Measurements from ENCODE around the gene POC1B. TPM values are rescaled to one million over a fixed set of nuclear protein-coding genes. Genes with fewer than 3 reads are reported as not detected.

The POC1B gene
- total RNA-seq, 1 experiment from 2014 or later: 32.9 TPM

DNA sequence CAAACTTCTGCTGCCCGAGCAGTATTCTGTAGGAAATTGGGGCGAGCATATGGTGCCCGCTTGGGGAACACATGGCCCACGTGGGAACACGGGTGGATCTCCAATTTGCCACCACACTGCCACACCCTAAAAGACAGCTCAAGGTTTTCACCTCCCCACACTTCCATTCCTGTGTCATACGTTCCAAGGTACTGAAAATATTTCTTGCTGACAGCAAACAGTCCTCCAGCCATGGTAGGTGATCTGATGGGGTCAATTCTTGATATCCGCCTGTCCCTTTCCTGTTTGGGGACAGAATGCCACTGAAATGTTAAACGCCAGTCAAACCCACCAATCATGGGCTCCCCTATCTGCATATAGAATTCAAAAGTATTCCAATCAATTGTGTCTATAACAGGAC is 2.5 kb downstream of the POC1B start:
- no peak overlapping the region for H3K4me3 ChIP-seq
- DNase-seq: no peak

DNA sequence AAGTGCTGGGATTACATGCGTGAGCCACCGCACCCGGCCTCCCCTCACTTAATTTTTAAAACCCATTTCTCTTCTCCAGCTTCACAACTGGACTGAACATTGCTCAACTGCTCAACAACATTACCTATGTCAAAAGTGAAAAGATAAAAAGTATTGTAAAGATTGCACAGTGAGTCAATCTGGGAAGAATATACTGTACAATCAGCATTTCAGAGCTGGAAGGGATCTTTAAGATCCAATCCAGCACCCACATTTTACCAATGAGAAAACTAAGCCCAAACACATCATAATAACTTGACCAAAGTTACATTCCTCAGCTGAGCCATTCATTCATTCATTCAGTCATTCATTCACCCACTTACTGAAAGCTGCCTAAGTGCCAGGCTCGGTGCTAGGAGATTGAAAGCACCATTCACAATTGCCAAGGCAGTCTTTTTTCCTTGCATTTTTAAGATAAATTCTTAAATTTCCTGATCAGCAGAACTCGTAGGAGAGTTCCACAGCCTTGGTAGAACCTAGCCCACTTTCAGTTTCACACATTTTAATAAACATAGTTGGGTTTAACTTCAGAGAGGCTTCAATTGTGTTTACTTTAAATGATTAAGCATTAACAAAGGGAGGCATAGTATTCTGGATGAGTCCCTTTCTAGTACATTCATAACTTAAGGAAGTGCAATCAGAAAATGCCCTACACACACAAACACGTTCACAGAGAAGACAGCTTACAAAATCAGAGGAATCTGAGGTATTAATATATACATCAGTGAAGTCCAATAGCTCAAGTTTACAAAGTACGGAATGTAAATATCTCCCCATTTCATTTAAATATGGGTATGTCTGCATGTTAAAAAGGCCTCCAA is 4.3 kb downstream of the POC1B start:
- Histone ChIP-seq H3K27ac (no peak overlapping the region), H3K9me3 (replicated peaks) (no peaks in the 10 kb centered on the region), H3K4me1 (no peaks in the 10 kb centered on the region; the same call in 1 of the 2 replicates), H3K36me3 (peaks cover 5% of the 10 kb centered on the region; the same call in 1 of the 2 replicates), H3K4me3 (no peak overlapping the region), H3K27me3 (no peaks in the 10 kb centered on the region)
- no peak for DNase-seq

More for the DNA sequence above, 2.5 kb downstream of the POC1B start:
- Histone ChIP-seq H3K4me1 (no peaks in the 10 kb centered on the region; the same call in 1 of the 2 replicates), H3K27ac (no peak overlapping the region), H3K27me3 (no peaks in the 10 kb centered on the region), H3K36me3 (peaks cover 5% of the 10 kb centered on the region; the same call in 1 of the 2 replicates), H3K9me3 (replicated peaks) (no peaks in the 10 kb centered on the region)

DNA sequence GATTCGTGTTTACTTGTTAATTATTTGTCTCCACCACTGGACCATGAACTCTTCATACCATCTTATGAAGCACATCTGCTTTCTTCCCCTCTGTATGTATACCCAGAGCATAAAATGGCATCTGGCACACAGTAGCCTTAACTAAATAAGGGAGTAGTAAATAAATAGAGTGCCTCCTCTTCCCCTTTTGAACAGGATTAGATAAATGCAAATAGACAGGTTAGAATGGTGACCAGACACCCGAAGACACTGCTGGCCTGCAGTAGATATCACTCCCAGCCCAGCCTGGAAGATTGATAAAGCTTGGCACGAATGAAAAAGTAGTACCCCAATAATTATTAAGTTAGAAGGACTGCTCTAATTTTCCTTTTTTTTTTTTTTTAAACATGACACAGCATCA is 8.1 kb downstream of the POC1B start:
- no peak for DNase-seq
- Histone ChIP-seq H3K27ac (no peak overlapping the region), H3K4me1 (no peaks in the 10 kb centered on the region), H3K4me3 (no peak overlapping the region), H3K36me3 (no peaks in the 10 kb centered on the region; the same call in 1 of the 2 replicates), H3K27me3 (no peaks in the 10 kb centered on the region), H3K9me3 (replicated peaks) (no peaks in the 10 kb centered on the region)

- Histone ChIP-seq H3K27me3 (no peaks in the 10 kb centered on the region), H3K27ac (no peak overlapping the region), H3K36me3 (no peaks in the 10 kb centered on the region; the same call in 1 of the 2 replicates), H3K9me3 (replicated peaks) (no peaks in the 10 kb centered on the region), H3K4me1 (no peaks in the 10 kb centered on the region), H3K4me3 (no peak overlapping the region)
- DNase-seq: no peak
Observed at GRCh38 chr12:89516633-89517032, 9.2 kb downstream of the POC1B start.

GRCh38 chr12:89514751-89515150 is 11.1 kb downstream of the POC1B start:
- Histone ChIP-seq H3K27me3 (no peaks in the 10 kb centered on the region), H3K9me3 (replicated peaks) (no peaks in the 10 kb centered on the region), H3K4me3 (no peak overlapping the region), H3K36me3 (no peaks in the 10 kb centered on the region), H3K27ac (no peak overlapping the region), H3K4me1 (no peaks in the 10 kb centered on the region)
- DNase-seq: no peak

GRCh38 chr12:89513544-89513943 is 12.3 kb downstream of the POC1B start:
- Histone ChIP-seq H3K4me1 (no peaks in the 10 kb centered on the region), H3K27me3 (no peaks in the 10 kb centered on the region), H3K9me3 (replicated peaks) (no peaks in the 10 kb centered on the region), H3K4me3 (no peak overlapping the region), H3K36me3 (no peaks in the 10 kb centered on the region), H3K27ac (no peak overlapping the region)
- no peak for DNase-seq

DNA sequence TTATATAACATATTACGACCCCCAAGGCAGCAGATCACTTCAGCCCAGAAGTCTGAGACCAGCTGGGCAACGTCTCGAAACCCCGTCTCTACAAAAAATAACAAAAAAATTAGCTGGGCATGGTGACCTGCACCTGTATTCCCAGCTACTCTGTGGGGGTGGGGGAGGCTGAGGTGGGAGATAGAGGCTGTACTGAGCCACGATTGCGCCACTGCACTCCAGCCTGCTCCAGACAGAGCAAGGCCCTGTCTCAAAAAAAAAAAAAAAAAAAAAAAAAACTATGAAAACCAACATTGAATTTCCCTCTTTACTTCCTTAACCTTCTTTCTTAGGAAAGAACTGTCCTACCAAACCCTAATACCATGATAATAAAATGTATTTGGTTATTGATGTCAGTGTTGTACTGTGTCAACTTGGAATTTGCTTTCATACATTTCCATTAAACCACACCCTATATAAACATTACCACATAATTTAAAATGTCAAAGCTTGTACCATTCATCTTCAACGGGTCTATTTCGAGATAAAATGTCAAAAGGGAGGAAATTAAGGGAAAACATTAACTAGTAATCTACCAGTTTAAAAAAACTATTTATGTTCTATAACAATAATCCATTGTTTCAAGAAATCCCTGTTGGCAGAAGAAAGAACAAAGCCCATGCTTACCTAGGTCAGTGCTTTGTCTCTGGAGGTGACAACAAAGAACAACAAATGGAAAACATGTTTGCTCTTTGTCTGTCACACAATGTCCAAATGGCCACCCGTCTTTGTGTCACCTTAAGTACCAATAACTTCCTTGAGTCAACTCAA is 18.6 kb downstream of the POC1B start:
- Histone ChIP-seq H3K27ac (no peak overlapping the region), H3K4me1 (no peaks in the 10 kb centered on the region), H3K27me3 (no peaks in the 10 kb centered on the region), H3K4me3 (no peak overlapping the region), H3K36me3 (no peaks in the 10 kb centered on the region), H3K9me3 (replicated peaks) (no peaks in the 10 kb centered on the region)
- DNase-seq: no peak

- Histone ChIP-seq H3K27ac (no peak overlapping the region), H3K4me3 (no peak overlapping the region), H3K9me3 (replicated peaks) (no peaks in the 10 kb centered on the region), H3K36me3 (no peaks in the 10 kb centered on the region), H3K27me3 (no peaks in the 10 kb centered on the region), H3K4me1 (no peaks in the 10 kb centered on the region)
- DNase-seq: no peak
Observed at GRCh38 chr12:89506050-89506449, 19.8 kb downstream of the POC1B start.

GRCh38 chr12:89504560-89505346 is 21.1 kb downstream of the POC1B start:
- Histone ChIP-seq H3K4me1 (no peaks in the 10 kb centered on the region), H3K27ac (no peak overlapping the region), H3K36me3 (no peaks in the 10 kb centered on the region), H3K27me3 (no peaks in the 10 kb centered on the region), H3K9me3 (replicated peaks) (no peaks in the 10 kb centered on the region), H3K4me3 (no peak overlapping the region)
- DNase-seq: no peak

- no peaks in the 10 kb centered on the region for H3K36me3 ChIP-seq
- no peaks in the 10 kb centered on the region for H3K4me1 ChIP-seq
- H3K4me3 ChIP-seq: no peak overlapping the region
- H3K9me3 ChIP-seq (replicated peaks): no peaks in the 10 kb centered on the region
- H3K27me3 ChIP-seq: no peaks in the 10 kb centered on the region
- no peak overlapping the region for H3K27ac ChIP-seq
- no peak for DNase-seq
Observed at GRCh38 chr12:89501793-89502192, 24.1 kb downstream of the POC1B start.

DNA sequence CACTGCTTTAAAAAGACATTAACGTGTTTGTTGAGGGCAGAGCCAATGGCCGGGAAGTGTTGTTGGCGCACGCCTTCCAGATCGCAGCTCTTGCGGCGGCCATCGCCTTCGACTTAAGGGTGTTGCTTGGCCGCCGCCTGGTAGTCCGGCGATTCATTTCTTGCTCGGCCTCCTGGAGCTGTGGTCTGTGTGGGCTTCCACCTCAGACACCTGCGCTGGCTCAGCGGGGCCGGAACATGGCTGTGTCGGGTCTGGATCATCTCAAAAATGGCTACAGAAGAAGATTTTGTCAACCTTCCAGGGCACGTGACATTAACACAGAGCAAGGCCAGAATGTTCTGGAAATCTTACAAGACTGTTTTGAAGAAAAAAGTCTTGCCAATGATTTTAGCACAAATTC is 26.0 kb downstream of the POC1B start:
- Histone ChIP-seq H3K36me3 (no peaks in the 10 kb centered on the region), H3K27me3 (no peaks in the 10 kb centered on the region), H3K27ac (no peak overlapping the region), H3K4me1 (no peaks in the 10 kb centered on the region), H3K9me3 (replicated peaks) (no peaks in the 10 kb centered on the region), H3K4me3 (no peak overlapping the region)
- no peak for DNase-seq

GRCh38 chr12:89497467-89497866 is 28.4 kb downstream of the POC1B start:
- DNase-seq: no peak
- Histone ChIP-seq H3K36me3 (no peaks in the 10 kb centered on the region), H3K27ac (no peak overlapping the region)

GRCh38 chr12:89497005-89497404 is 28.8 kb downstream of the POC1B start:
- no peak for DNase-seq
- no peak overlapping the region for H3K4me3 ChIP-seq
- H3K9me3 ChIP-seq (replicated peaks): no peaks in the 10 kb centered on the region
- H3K36me3 ChIP-seq: no peaks in the 10 kb centered on the region
- H3K27me3 ChIP-seq: no peaks in the 10 kb centered on the region
- H3K27ac ChIP-seq: no peak overlapping the region
- no peaks in the 10 kb centered on the region for H3K4me1 ChIP-seq

More at GRCh38 chr12:89497467-89497866, 28.4 kb downstream of the POC1B start:
- Histone ChIP-seq H3K9me3 (replicated peaks) (no peaks in the 10 kb centered on the region), H3K27me3 (no peaks in the 10 kb centered on the region), H3K4me1 (no peaks in the 10 kb centered on the region), H3K4me3 (no peak overlapping the region)

DNA sequence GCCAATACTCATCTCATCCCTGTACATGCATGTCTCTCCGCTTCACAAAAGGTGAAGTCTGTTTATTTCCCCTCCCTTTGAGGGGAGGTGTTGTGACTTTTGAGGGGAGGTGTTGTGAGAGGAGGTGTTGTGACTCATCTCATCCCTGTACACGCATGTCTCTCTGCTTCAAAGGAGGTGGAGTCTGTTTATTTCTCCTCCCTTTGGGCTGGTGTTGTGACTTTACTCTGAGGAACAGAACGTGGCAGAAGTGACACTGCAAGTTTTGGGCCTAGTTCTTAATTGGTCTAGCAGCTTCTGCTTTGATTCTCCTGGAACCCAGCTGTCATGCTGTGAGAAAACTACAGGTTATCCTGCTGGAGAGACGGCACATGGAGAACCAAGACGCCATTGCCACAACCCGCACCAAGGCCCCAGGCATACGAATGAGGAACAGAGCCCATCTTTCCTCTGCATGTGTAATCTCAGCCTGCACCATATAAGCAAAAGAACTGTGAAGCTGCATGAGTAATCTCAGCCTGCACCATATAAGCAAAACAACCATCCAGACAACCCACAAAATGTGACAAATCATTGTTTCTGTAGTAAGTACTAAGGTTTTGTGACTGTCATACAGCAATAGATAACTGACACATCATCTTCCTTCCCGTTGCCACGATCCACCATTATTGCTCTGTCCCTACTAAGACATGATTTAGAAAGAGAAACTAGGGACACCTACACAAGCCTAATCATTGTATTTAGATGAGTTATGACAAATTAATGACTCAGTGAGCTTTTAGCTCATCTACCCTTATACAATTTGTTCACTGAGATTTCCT is 31.2 kb downstream of the POC1B start:
- no peaks in the 10 kb centered on the region; the same call in 1 of the 2 replicates for H3K36me3 ChIP-seq
- no peaks in the 10 kb centered on the region for H3K9me3 ChIP-seq (replicated peaks)
- no peak overlapping the region for H3K27ac ChIP-seq
- H3K27me3 ChIP-seq: no peaks in the 10 kb centered on the region
- no peaks in the 10 kb centered on the region for H3K4me1 ChIP-seq
- H3K4me3 ChIP-seq: no peak overlapping the region
- no peak for DNase-seq
